Peyer's patch (tissue), 4 donors: ENCODE results near the gene NACA2. TPM values are rescaled to one million over a fixed set of nuclear protein-coding genes. Genes with fewer than 3 reads are reported as not detected.

Source experiments
- DNase-seq, 3 donors: peaks; one replicate each; pipeline ENCODE4 v3.0.0-alpha.2; 2017 to 2019
- H3K27ac ChIP-seq, 4 donors: fragments of 200-600 bp; sonication (generic); one replicate each; pipeline ENCODE4 v1.5.1; 2016 to 2019
- H3K27me3 ChIP-seq, 2 donors: fragments of 200-600 bp; sonication (generic); one replicate each; pipeline ENCODE4 v1.5.1; 2019
- H3K36me3 ChIP-seq, 3 donors: fragments of 200-600 bp; sonication (generic); one replicate each; pipeline ENCODE4 v1.5.1; 2016 to 2019
- H3K4me1 ChIP-seq, 4 donors: fragments of 200-600 bp; sonication (generic); one replicate each; pipeline ENCODE4 v1.5.1; 2016 to 2019
- H3K4me3 ChIP-seq, 4 donors: fragments of 200-600 bp; sonication (generic); 1 replicate in 3 of 4; 2 replicates in 1 of 4; pipeline ENCODE4 v1.5.1; 2016 to 2019; ENCODE audit warnings: mild to moderate bottlenecking in 1 of 4
- H3K9me3 ChIP-seq, 4 donors: fragments of 200-600 bp; sonication (generic); one replicate each; pipeline ENCODE4 v1.5.1; 2016 to 2019; ENCODE audit warnings: mild to moderate bottlenecking in 1 of 4
- CTCF ChIP-seq, 6 experiments: fragments of 450-650 bp in 4 of 6; fragments of 200-600 bp in 2 of 6; sonication (generic) in 1 of 6; IDR thresholded peaks; one replicate each; pipeline ENCODE4 v1.5.1; 2017 to 2019; ENCODE audit warnings: antibody characterized with exemption in 6 of 6, mild to moderate bottlenecking in 3 of 6, moderate library complexity in 1 of 6
- POLR2A ChIP-seq, 2 donors: fragments of 450-650 bp; IDR thresholded peaks; one replicate each; pipeline ENCODE4 v1.5.1; 2017; ENCODE audit warnings: antibody characterized with exemption in 2 of 2, mild to moderate bottlenecking in 2 of 2, moderate library complexity in 2 of 2
- total RNA-seq, 4 donors: library from RNA; depleted of rRNA; stranded (reverse); fragments of >200 nt; gene quantifications; one replicate each; pipeline ENCODE4 v1.1.0, GENCODE V29; 2016

NACA2 gene
- total RNA-seq, 4 donors from 2014 or later: not detected

DNA sequence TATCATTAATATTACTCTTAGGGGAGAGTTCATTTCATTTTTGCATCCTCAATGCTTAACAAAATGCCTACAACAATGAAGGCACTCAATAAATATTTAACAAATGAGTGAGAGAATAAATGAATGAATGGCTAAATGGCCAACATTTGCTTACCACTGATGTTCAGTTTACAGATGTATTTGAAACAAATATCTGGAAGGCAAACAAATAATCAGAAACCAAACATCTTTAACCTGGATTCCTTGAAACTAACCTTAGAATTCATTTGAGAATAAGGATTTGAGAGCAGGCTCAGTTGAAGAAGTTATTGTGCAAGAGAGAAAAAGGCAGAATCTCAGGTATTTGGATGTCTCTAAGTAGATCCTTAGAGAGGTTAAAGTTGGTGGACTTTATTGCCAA is 8.4 kb downstream of the NACA2 start:
- no peak overlapping the region for H3K4me3 ChIP-seq
- no peaks in the 10 kb centered on the region for H3K4me1 ChIP-seq
- no peaks in the 10 kb centered on the region for H3K27me3 ChIP-seq
- no peaks in the 10 kb centered on the region for H3K9me3 ChIP-seq
- TF ChIP-seq CTCF (IDR thresholded peaks at IDR 0.05) (no peak), POLR2A (IDR thresholded peaks at IDR 0.05) (no peak)
- DNase-seq: no peak
- H3K36me3 ChIP-seq: no peaks in the 10 kb centered on the region
- H3K27ac ChIP-seq: no peak overlapping the region

GRCh38 chr17:61581611-61582349 is 9.2 kb downstream of the NACA2 start:
- Histone ChIP-seq H3K4me3 (no peak overlapping the region), H3K9me3 (no peaks in the 10 kb centered on the region), H3K27me3 (no peaks in the 10 kb centered on the region), H3K4me1 (no peaks in the 10 kb centered on the region), H3K36me3 (no peaks in the 10 kb centered on the region), H3K27ac (no peak overlapping the region)
- no peak for TF ChIP-seq CTCF (IDR thresholded peaks at IDR 0.05)
- no peak for TF ChIP-seq POLR2A (IDR thresholded peaks at IDR 0.05)
- no peak for DNase-seq

DNA sequence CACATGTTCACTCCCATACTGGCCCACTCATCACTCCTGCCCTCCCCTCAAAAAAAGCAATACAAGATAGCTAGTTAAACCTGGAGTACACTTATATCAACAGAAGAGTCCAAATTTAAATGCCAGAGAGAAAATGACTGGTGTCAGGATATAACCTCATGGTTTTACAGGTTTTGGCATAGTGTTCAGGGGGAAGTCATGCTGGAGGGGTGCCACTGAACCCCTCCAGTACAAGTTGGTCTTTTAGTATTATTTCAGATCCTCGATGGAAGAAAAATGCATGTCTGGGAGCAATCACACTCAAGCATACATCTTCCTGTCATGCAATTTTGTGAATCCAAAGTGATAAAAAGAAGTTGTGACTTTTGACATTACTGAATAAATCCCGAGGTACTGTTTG is 10.5 kb downstream of the NACA2 start:
- H3K27ac ChIP-seq: no peak overlapping the region
- no peaks in the 10 kb centered on the region for H3K36me3 ChIP-seq
- no peak for TF ChIP-seq CTCF (IDR thresholded peaks at IDR 0.05)
- TF ChIP-seq POLR2A (IDR thresholded peaks at IDR 0.05): no peak

DNA sequence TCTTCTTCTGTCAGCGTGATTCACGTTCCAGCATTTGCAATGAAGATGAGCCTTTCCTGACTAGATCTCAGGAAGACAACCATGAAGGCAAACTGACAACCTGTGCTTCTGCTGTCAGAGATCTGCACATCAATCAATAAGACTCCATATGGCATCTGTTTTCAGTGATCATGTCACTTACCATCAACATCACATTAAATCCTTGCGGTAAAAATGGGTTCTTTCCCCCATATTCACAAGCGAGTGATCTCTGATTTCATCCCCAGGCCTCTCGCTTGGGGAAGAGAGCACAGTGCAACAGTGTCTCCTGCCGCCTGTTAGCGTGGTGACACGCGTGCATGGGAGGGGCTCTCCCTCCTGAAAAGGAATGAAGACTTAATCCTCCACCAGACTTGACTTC is 11.1 kb downstream of the NACA2 start:
- H3K27me3 ChIP-seq: no peaks in the 10 kb centered on the region
- H3K36me3 ChIP-seq: no peaks in the 10 kb centered on the region
- TF ChIP-seq CTCF (IDR thresholded peaks at IDR 0.05): no peak
- H3K4me3 ChIP-seq: no peak overlapping the region
- no peak for DNase-seq
- H3K27ac ChIP-seq: no peak overlapping the region
- H3K9me3 ChIP-seq: no peaks in the 10 kb centered on the region
- H3K4me1 ChIP-seq: no peaks in the 10 kb centered on the region

More for the DNA sequence above, 10.5 kb downstream of the NACA2 start:
- Histone ChIP-seq H3K27me3 (no peaks in the 10 kb centered on the region), H3K4me3 (no peak overlapping the region), H3K9me3 (no peaks in the 10 kb centered on the region), H3K4me1 (no peaks in the 10 kb centered on the region)
- DNase-seq: no peak

GRCh38 chr17:61579347-61579746 is 11.7 kb downstream of the NACA2 start:
- H3K9me3 ChIP-seq: no peaks in the 10 kb centered on the region
- TF ChIP-seq CTCF (IDR thresholded peaks at IDR 0.05) (no peak), POLR2A (IDR thresholded peaks at IDR 0.05) (no peak)
- H3K36me3 ChIP-seq: no peaks in the 10 kb centered on the region

More at GRCh38 chr17:61579347-61579746, 11.7 kb downstream of the NACA2 start:
- Histone ChIP-seq H3K27ac (no peak overlapping the region), H3K4me1 (no peaks in the 10 kb centered on the region), H3K4me3 (no peak overlapping the region), H3K27me3 (no peaks in the 10 kb centered on the region)
- DNase-seq: no peak
